CD8-positive, alpha-beta memory T cell (primary cell): Measurements from ENCODE around the gene CCDC85A. TPM values are rescaled to one million over a fixed set of nuclear protein-coding genes. Genes with fewer than 3 reads are reported as not detected.
A peak's percentile ranks its signal among the peaks of the same experiment; 100 is the strongest.

Experiments
- CTCF ChIA-PET: fragments of 350-600 bp; sonication (Branson Sonifier 250); formaldehyde crosslinking; loops from one replicate; lab custom pipeline; 2021; ENCODE audit warnings: antibody characterized with exemption; lab: Charles Lee
- POLR2A ChIA-PET: fragments of 350-600 bp; sonication (Branson Sonifier 250); formaldehyde crosslinking; loops from one replicate; lab custom pipeline; 2021; ENCODE audit warnings: antibody characterized with exemption; lab: Charles Lee
- DNase-seq, 5 donors: peaks; one replicate each; pipeline versions ENCODE4 v3.0.0 to v3.0.0-alpha.2; 2020 to 2022; ENCODE audit warnings: mixed read lengths in 1 of 5
- H3K27ac ChIP-seq: one replicate; pipeline ENCODE4 v1.7.0; 2013; ENCODE audit warnings: low read depth, mild to moderate bottlenecking, low read length, moderate library complexity
- H3K27me3 ChIP-seq: 2 replicates; pipeline ENCODE4 v1.7.0; 2013; ENCODE audit warnings: low read length, mild to moderate bottlenecking; ENCODE audit not compliant: insufficient read depth, poor library complexity, severe bottlenecking
- H3K36me3 ChIP-seq: 2 replicates; pipeline ENCODE4 v1.7.0; 2013; ENCODE audit warnings: mild to moderate bottlenecking, low read length, moderate library complexity; ENCODE audit not compliant: insufficient read depth
- H3K4me1 ChIP-seq: 2 replicates; pipeline ENCODE4 v1.7.0; 2013; ENCODE audit warnings: mild to moderate bottlenecking, low read length, moderate library complexity; ENCODE audit not compliant: insufficient read depth
- H3K4me3 ChIP-seq: 2 replicates; pipeline ENCODE4 v1.7.0; 2013; ENCODE audit warnings: mild to moderate bottlenecking, low read length
- H3K9me3 ChIP-seq: 2 replicates; pipeline ENCODE4 v1.7.0; 2013; ENCODE audit warnings: mild to moderate bottlenecking, low read length
- H3K27ac Mint-ChIP-seq, 8 donors: one replicate each; pipeline ENCODE4 v1.8.0; 2020 to 2021; ENCODE audit warnings: mixed read lengths in 8 of 8, mild to moderate bottlenecking in 6 of 8, inconsistent platforms in 3 of 8, moderate library complexity in 3 of 8
- H3K27me3 Mint-ChIP-seq, 2 donors: one replicate each; pipeline ENCODE4 v1.8.0; 2020 to 2021; ENCODE audit warnings: mixed read lengths in 2 of 2, mild to moderate bottlenecking in 1 of 2, moderate library complexity in 1 of 2
- H3K36me3 Mint-ChIP-seq, 3 donors: one replicate each; pipeline ENCODE4 v1.8.0; 2020 to 2021; ENCODE audit warnings: mixed read lengths in 3 of 3, inconsistent platforms in 1 of 3, mild to moderate bottlenecking in 1 of 3
- H3K4me1 Mint-ChIP-seq, 3 donors: one replicate each; pipeline ENCODE4 v1.8.0; 2020 to 2021; ENCODE audit warnings: mixed read lengths in 3 of 3, inconsistent platforms in 1 of 3, mild to moderate bottlenecking in 1 of 3
- H3K4me3 Mint-ChIP-seq, 7 donors: one replicate each; pipeline ENCODE4 v1.8.0; 2020 to 2021; ENCODE audit warnings: mixed read lengths in 7 of 7, mild to moderate bottlenecking in 6 of 7, moderate library complexity in 4 of 7, inconsistent platforms in 2 of 7
- H3K9me3 Mint-ChIP-seq, 5 donors: one replicate each; pipeline ENCODE4 v1.8.0; 2020 to 2022; ENCODE audit warnings: mixed read lengths in 5 of 5, mild to moderate bottlenecking in 3 of 5, moderate library complexity in 2 of 5, inconsistent platforms in 1 of 5
- polyA plus RNA-seq: library from polyadenylated mRNA; unstranded; fragments of 300-500 nt; fragmentation: Illumina TruSeq; gene quantifications from one replicate; pipeline ENCODE4 v1.2.3, GENCODE V29; 2021
- total RNA-seq, 2 experiments: library from RNA; stranded (reverse); gene quantifications; one replicate each; pipeline ENCODE4 v1.2.3, GENCODE V29; 2021

CCDC85A gene
- total and polyA plus RNA-seq, 3 experiments from 2014 or later = not detected

GRCh38 chr2:56184500-56185011, 766 bp downstream of the CCDC85A start:
- DNase-seq = no peak
- Mint-ChIP-seq H3K27me3 (peaks cover 42 to 69% of the 10 kb centered on the region in 2 donors), H3K27ac (no peak overlapping the region), H3K4me3 (no peak overlapping the region), H3K9me3 (peaks cover 0 to 8% (median 5%) of the 10 kb centered on the region in 5 donors), H3K36me3 (peaks cover 0 to 2% (median 0%) of the 10 kb centered on the region in 3 donors), H3K4me1 (peaks cover 2 to 15% (median 14%) of the 10 kb centered on the region in 3 donors)
- POLR2A ChIA-PET = no interaction called here
- CTCF ChIA-PET = no interaction called here
- Histone ChIP-seq H3K27me3 (peaks cover 13% of the 10 kb centered on the region), H3K9me3 (no peaks in the 10 kb centered on the region), H3K36me3 (no peaks in the 10 kb centered on the region), H3K4me3 (no peak overlapping the region), H3K4me1 (no peaks in the 10 kb centered on the region), H3K27ac (no peak overlapping the region)

GRCh38 chr2:56185101-56185581, 1.4 kb downstream of the CCDC85A start:
- Histone ChIP-seq H3K36me3 (no peaks in the 10 kb centered on the region), H3K9me3 (no peaks in the 10 kb centered on the region), H3K27ac (no peak overlapping the region), H3K4me3 (no peak overlapping the region), H3K27me3 (peaks cover 13% of the 10 kb centered on the region), H3K4me1 (no peaks in the 10 kb centered on the region)
- Mint-ChIP-seq H3K27ac (peak overlapping the region in 1 of 8 donors; percentile 20), H3K4me3 (peak overlapping the region in 6 of 7 donors; percentile 23 to 69 (median 39)), H3K27me3 (peaks cover 36 to 68% of the 10 kb centered on the region in 2 donors), H3K4me1 (peaks cover 2 to 15% (median 14%) of the 10 kb centered on the region in 3 donors), H3K9me3 (peaks cover 0 to 9% (median 3%) of the 10 kb centered on the region in 5 donors), H3K36me3 (peaks cover 0 to 2% (median 0%) of the 10 kb centered on the region in 3 donors)
- CTCF ChIA-PET = no interaction called here
- POLR2A ChIA-PET = no interaction called here
- DNase-seq = no peak

GRCh38 chr2:56185582-56186046, 1.8 kb downstream of the CCDC85A start:
- H3K9me3 ChIP-seq = no peaks in the 10 kb centered on the region
- no peak overlapping the region for H3K27ac ChIP-seq
- H3K27me3 ChIP-seq = peaks cover 13% of the 10 kb centered on the region
- Mint-ChIP-seq H3K36me3 (peaks cover 0 to 2% (median 0%) of the 10 kb centered on the region in 3 donors), H3K4me1 (peaks cover 2 to 15% (median 14%) of the 10 kb centered on the region in 3 donors), H3K27ac (peak overlapping the region in 1 of 8 donors; percentile 20), H3K9me3 (peaks cover 0 to 9% (median 3%) of the 10 kb centered on the region in 5 donors), H3K27me3 (peaks cover 36 to 71% of the 10 kb centered on the region in 2 donors), H3K4me3 (peak overlapping the region in 5 of 7 donors; percentile 23 to 52 (median 42))
- CTCF ChIA-PET = no interaction called here
- no peak overlapping the region for H3K4me3 ChIP-seq
- POLR2A ChIA-PET = no interaction called here
- H3K36me3 ChIP-seq = no peaks in the 10 kb centered on the region
- DNase-seq = no peak
- no peaks in the 10 kb centered on the region for H3K4me1 ChIP-seq

- no peaks in the 10 kb centered on the region for H3K4me1 Mint-ChIP-seq
- ChIA-PET POLR2A (no interaction called here), CTCF (no interaction called here)
- no peaks in the 10 kb centered on the region for H3K36me3 Mint-ChIP-seq
- DNase-seq = no peak
- peaks cover 0 to 8% (median 2%) of the 10 kb centered on the region in 5 donors for H3K9me3 Mint-ChIP-seq
- Histone ChIP-seq H3K36me3 (no peaks in the 10 kb centered on the region), H3K27me3 (peaks cover under 1% of the 10 kb centered on the region), H3K4me3 (no peak overlapping the region), H3K27ac (no peak overlapping the region), H3K9me3 (no peaks in the 10 kb centered on the region), H3K4me1 (no peaks in the 10 kb centered on the region)
- no peak overlapping the region for H3K27ac Mint-ChIP-seq
- H3K27me3 Mint-ChIP-seq = peaks cover 6 to 39% of the 10 kb centered on the region in 2 donors
- H3K4me3 Mint-ChIP-seq = no peak overlapping the region
These were observed 7.8 kb downstream of the CCDC85A start for GRCh38 chr2:56191617-56192016.

- CTCF ChIA-PET = no interaction called here
- Histone ChIP-seq H3K27ac (no peak overlapping the region), H3K9me3 (no peaks in the 10 kb centered on the region), H3K4me3 (no peak overlapping the region), H3K4me1 (no peaks in the 10 kb centered on the region), H3K36me3 (no peaks in the 10 kb centered on the region), H3K27me3 (no peaks in the 10 kb centered on the region)
- no peak for DNase-seq
- H3K9me3 Mint-ChIP-seq = peaks cover 0 to 8% (median 2%) of the 10 kb centered on the region in 5 donors
- H3K4me3 Mint-ChIP-seq = no peak overlapping the region
- H3K27ac Mint-ChIP-seq = no peak overlapping the region
- H3K4me1 Mint-ChIP-seq = no peaks in the 10 kb centered on the region
- peaks cover 4 to 28% of the 10 kb centered on the region in 2 donors for H3K27me3 Mint-ChIP-seq
- POLR2A ChIA-PET = no interaction called here
- no peaks in the 10 kb centered on the region for H3K36me3 Mint-ChIP-seq
These were observed 9.0 kb downstream of the CCDC85A start for GRCh38 chr2:56192664-56193305.

- Mint-ChIP-seq H3K4me3 (no peak overlapping the region), H3K9me3 (peaks cover 0 to 8% (median 0%) of the 10 kb centered on the region in 5 donors), H3K4me1 (no peaks in the 10 kb centered on the region), H3K27ac (no peak overlapping the region), H3K36me3 (no peaks in the 10 kb centered on the region), H3K27me3 (peaks cover 0 to 11% of the 10 kb centered on the region in 2 donors)
- H3K27me3 ChIP-seq = no peaks in the 10 kb centered on the region
- no peaks in the 10 kb centered on the region for H3K36me3 ChIP-seq
- H3K4me3 ChIP-seq = no peak overlapping the region
- no peak overlapping the region for H3K27ac ChIP-seq
- DNase-seq = no peak
- H3K9me3 ChIP-seq = no peaks in the 10 kb centered on the region
- ChIA-PET POLR2A (no interaction called here), CTCF (no interaction called here)
- H3K4me1 ChIP-seq = no peaks in the 10 kb centered on the region
These were observed 11.8 kb downstream of the CCDC85A start for GRCh38 chr2:56195563-56195962.

GRCh38 chr2:56197816-56198215, 14.0 kb downstream of the CCDC85A start:
- H3K4me1 ChIP-seq = no peaks in the 10 kb centered on the region
- Mint-ChIP-seq H3K36me3 (no peaks in the 10 kb centered on the region), H3K9me3 (peaks cover 0 to 3% (median 0%) of the 10 kb centered on the region in 5 donors), H3K4me3 (no peak overlapping the region), H3K4me1 (no peaks in the 10 kb centered on the region), H3K27me3 (peaks cover 0 to 2% of the 10 kb centered on the region in 2 donors), H3K27ac (no peak overlapping the region)
- H3K4me3 ChIP-seq = no peak overlapping the region
- no peaks in the 10 kb centered on the region for H3K36me3 ChIP-seq
- no peaks in the 10 kb centered on the region for H3K27me3 ChIP-seq
- CTCF ChIA-PET = no interaction called here
- no peak overlapping the region for H3K27ac ChIP-seq
- no peaks in the 10 kb centered on the region for H3K9me3 ChIP-seq
- POLR2A ChIA-PET = no interaction called here
- DNase-seq = no peak

- Mint-ChIP-seq H3K27me3 (peaks cover 0 to 1% of the 10 kb centered on the region in 2 donors), H3K9me3 (peaks cover 0 to 3% (median 0%) of the 10 kb centered on the region in 5 donors), H3K27ac (no peak overlapping the region), H3K36me3 (no peaks in the 10 kb centered on the region), H3K4me1 (no peaks in the 10 kb centered on the region), H3K4me3 (no peak overlapping the region)
- H3K9me3 ChIP-seq = no peaks in the 10 kb centered on the region
- no peaks in the 10 kb centered on the region for H3K4me1 ChIP-seq
- no peak overlapping the region for H3K27ac ChIP-seq
- CTCF ChIA-PET = no interaction called here
- POLR2A ChIA-PET = no interaction called here
- H3K4me3 ChIP-seq = no peak overlapping the region
- DNase-seq = no peak
- no peaks in the 10 kb centered on the region for H3K27me3 ChIP-seq
- H3K36me3 ChIP-seq = no peaks in the 10 kb centered on the region
These were observed 15.1 kb downstream of the CCDC85A start for GRCh38 chr2:56198936-56199335.
